Heart right ventricle (tissue), 16 donors: ENCODE results near the gene RPS6KA2. TPM values are rescaled to one million over a fixed set of nuclear protein-coding genes. Genes with fewer than 3 reads are reported as not detected.

ENCODE experiments used
- ATAC-seq, 8 donors: fragments of 200-7000 bp; cut with Tn5 transposase; one replicate each; pipeline ENCODE4 v1.9.1; 2020; ENCODE audit warnings: mild to moderate bottlenecking in 8 of 8, moderate library complexity in 8 of 8, moderate number of reproducible peaks in 1 of 8
- DNase-seq, 2 donors: peaks; one replicate each; pipeline ENCODE4 v3.0.0-alpha.2; 2020
- H3K27ac ChIP-seq, 10 donors: fragments of 200-600 bp; sonication (generic) in 2 of 10; one replicate each; pipeline versions ENCODE4 v1.5.0 to v1.8.0; 2020 to 2022; ENCODE audit warnings: mild to moderate bottlenecking in 3 of 10
- H3K27me3 ChIP-seq, 7 donors: fragments of 200-600 bp; one replicate each; pipeline ENCODE4 v1.8.0; 2021 to 2022; ENCODE audit warnings: mild to moderate bottlenecking in 2 of 7
- H3K36me3 ChIP-seq, 9 donors: fragments of 200-600 bp; sonication (generic) in 1 of 9; one replicate each; pipeline versions ENCODE4 v1.5.0 to v1.8.0; 2020 to 2022; ENCODE audit warnings: mild to moderate bottlenecking in 2 of 9
- H3K4me1 ChIP-seq, 9 donors: fragments of 200-600 bp; sonication (generic) in 1 of 9; one replicate each; pipeline versions ENCODE4 v1.5.0 to v1.8.0; 2020 to 2022; ENCODE audit warnings: mild to moderate bottlenecking in 4 of 9
- H3K4me3 ChIP-seq, 10 donors: fragments of 200-600 bp; sonication (generic) in 2 of 10; one replicate each; pipeline versions ENCODE4 v1.5.0 to v1.8.0; 2020 to 2022; ENCODE audit warnings: mild to moderate bottlenecking in 7 of 10, moderate library complexity in 2 of 10
- H3K9me3 ChIP-seq, 11 donors: fragments of 200-600 bp in 10 of 11; sonication (generic) in 2 of 11; one replicate each; pipeline versions ENCODE4 v1.5.0 to v1.8.0; 2013 to 2022; ENCODE audit warnings: mild to moderate bottlenecking in 2 of 11, control low read depth in 1 of 11, moderate library complexity in 1 of 11
- CTCF ChIP-seq, 9 donors: fragments of 200-600 bp; sonication (generic) in 2 of 9; IDR thresholded peaks; one replicate each; pipeline versions ENCODE4 v1.5.0 to v1.8.0; 2021 to 2022; ENCODE audit warnings: antibody characterized with exemption in 9 of 9, mild to moderate bottlenecking in 5 of 9, moderate library complexity in 1 of 9
- WGBS, 2 donors: extraction: QIAGEN DNeasy Blood & Tissue Kit; methylation state at CpG; one replicate each; pipeline ENCODE4 v1.1.7; 2013; ENCODE audit warnings: inconsistent platforms in 1 of 2; 5-methylcytosine and 5-hydroxymethylcytosine counted together
- intact Hi-C, 10 donors: fragments of 100-400 bp; cut with DNase I; formaldehyde crosslinking; loops; one replicate each; pipeline versions ENCODE4 v1.11.1 to v1.14.2; 2022
- polyA plus RNA-seq, 2 donors: library from polyadenylated mRNA; stranded (reverse); fragments of 200-250 nt; gene quantifications; one replicate each; pipeline ENCODE4 v1.2.3, GENCODE V29; 2013
- total RNA-seq, 10 donors: library from RNA; stranded (reverse); fragmentation: NEBNext Ultra II Directional in 3 of 10; extraction: Animal tissue kit (Norgen Biotek cat#: 25700) in 3 of 10; gene quantifications; one replicate each; pipeline versions ENCODE4 v1.2.1 to v1.2.4, GENCODE V29; 2021 to 2023
- donor health status: Arrhythmogenic right ventricular cardiomyopathy.
- donor health status: ischemic (EF 13 %, LVEDD 7.1; RV severe dilation, severe dysfunction).
- donor health status: healthy with polysubstance abuse.
- donor health status: DM: no; HTN: yes; CAD: no.
- donor health status: DM: no; HTN: no; CAD: no.
- donor health status: ischemic (EF 25% LVEDD 6.9; RV normal size, moderate dysfunction).
- donor health status: ischemic (EF 25% LVEDD 5.7; RV mildly dilated, moderate dysfunction).
- donor health status: healthy.
- donor health status: DM: yes; HTN: yes; CAD: no.
- donor health status: Ischemic cardiomyopathy.
- donor health status: ischemic (EF 35%, LVEDD 5.7; RV mildly dilated, moderate dysfunction).
- donor health status: nonischemic (EF 11% LVEDD 7.7; RV severe dilation, severe dysfunction).
- donor health status: DM: yes; HTN: yes; CAD: no.
- donor health status: PGD.
- donor health status: ischemic (EF 29% LVEDD 5.4; RV normal size, mild dysfunction).
- donor health status: nonischemic (EF 23%, LVEDD 6.1; RV moderate dilation, normal function).

RPS6KA2 gene
- total and polyA plus RNA-seq, 12 donors, result 20.3 to 91.4 (median 73.7) TPM

GRCh38 chr6:166478782-166479592 is 148.1 kb downstream of the RPS6KA2 start:
- H3K36me3 ChIP-seq, result peaks cover 0 to 82% (median 0%) of the 10 kb centered on the region in 9 donors
- TF ChIP-seq CTCF (IDR thresholded peaks at IDR 0.05), result no peak
- 93 to 97% methylated on average over 28 of the region's 28 CpGs for WGBS, 2 donors
- DNase-seq, result no peak
- H3K4me1 ChIP-seq, result no peaks in the 10 kb centered on the region
- no peak overlapping the region for H3K27ac ChIP-seq
- H3K27me3 ChIP-seq, result no peaks in the 10 kb centered on the region
- no peak for ATAC-seq
- no peak overlapping the region for H3K4me3 ChIP-seq
- intact Hi-C loops, result no loop called here
- H3K9me3 ChIP-seq, result no peaks in the 10 kb centered on the region

GRCh38 chr6:166477647-166478365 is 149.2 kb downstream of the RPS6KA2 start:
- intact Hi-C loops, result no loop called here
- DNase-seq, result no peak
- 95% methylated on average over 21 of the region's 21 CpGs for WGBS, 2 donors
- Histone ChIP-seq H3K27ac (no peak overlapping the region), H3K4me1 (no peaks in the 10 kb centered on the region), H3K9me3 (no peaks in the 10 kb centered on the region), H3K27me3 (no peaks in the 10 kb centered on the region), H3K36me3 (peaks cover 0 to 80% (median 0%) of the 10 kb centered on the region in 9 donors), H3K4me3 (no peak overlapping the region)
- no peak for TF ChIP-seq CTCF (IDR thresholded peaks at IDR 0.05)
- ATAC-seq, result no peak

- no peaks in the 10 kb centered on the region for H3K4me1 ChIP-seq
- no peaks in the 10 kb centered on the region for H3K27me3 ChIP-seq
- H3K27ac ChIP-seq, result no peak overlapping the region
- peaks cover 0 to 80% (median 0%) of the 10 kb centered on the region in 9 donors for H3K36me3 ChIP-seq
- ATAC-seq (no peak), DNase-seq (no peak)
- no peak for TF ChIP-seq CTCF (IDR thresholded peaks at IDR 0.05)
- intact Hi-C loops, result no loop called here
- no peak overlapping the region for H3K4me3 ChIP-seq
- H3K9me3 ChIP-seq, result no peaks in the 10 kb centered on the region
- WGBS, 2 donors, result 93 to 95% methylated on average over 15 of the region's 15 CpGs
Measured at GRCh38 chr6:166476634-166477215, 150.3 kb downstream of the RPS6KA2 start.

DNA sequence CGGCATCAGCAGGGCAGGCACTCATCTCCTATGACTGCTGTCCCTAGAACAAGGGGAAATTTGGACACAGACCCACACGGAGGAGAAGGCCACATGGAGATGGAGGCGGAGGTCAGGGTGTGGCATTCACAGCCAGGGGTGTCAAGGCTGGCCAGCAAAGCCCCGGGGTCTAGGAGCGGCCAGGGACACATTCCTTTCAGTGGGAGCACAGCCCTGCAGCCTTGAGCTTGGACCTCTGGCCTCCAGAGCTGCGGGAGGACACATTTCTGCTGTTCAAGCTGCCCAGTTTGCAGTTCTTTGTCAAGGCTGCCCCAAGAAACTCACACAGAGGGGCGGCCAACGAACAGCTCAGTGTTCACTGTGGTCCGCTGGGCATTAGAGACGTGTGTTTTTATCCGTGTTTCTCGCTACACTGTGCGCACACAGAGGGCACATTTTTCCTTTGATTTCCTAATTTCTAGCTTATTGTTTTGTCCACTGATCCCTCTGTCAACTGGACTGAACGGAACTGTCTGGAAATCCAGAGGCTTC is 150.9 kb downstream of the RPS6KA2 start:
- Histone ChIP-seq H3K27ac (no peak overlapping the region), H3K4me3 (no peak overlapping the region), H3K27me3 (no peaks in the 10 kb centered on the region), H3K9me3 (no peaks in the 10 kb centered on the region), H3K4me1 (no peaks in the 10 kb centered on the region), H3K36me3 (peaks cover 0 to 80% (median 0%) of the 10 kb centered on the region in 9 donors)
- no peak for TF ChIP-seq CTCF (IDR thresholded peaks at IDR 0.05)
- WGBS, 2 donors, result 91 to 92% methylated on average over 14 of the region's 14 CpGs
- no peak for ATAC-seq
- intact Hi-C loops, result no loop called here
- DNase-seq, result no peak
